Measurements from ENCODE around the gene CR2. TPM values are rescaled to one million over a fixed set of nuclear protein-coding genes. Genes with fewer than 3 reads are reported as not detected.

CR2 gene
- total RNA-seq, 1 donor from 2014 or later: not detected

DNA sequence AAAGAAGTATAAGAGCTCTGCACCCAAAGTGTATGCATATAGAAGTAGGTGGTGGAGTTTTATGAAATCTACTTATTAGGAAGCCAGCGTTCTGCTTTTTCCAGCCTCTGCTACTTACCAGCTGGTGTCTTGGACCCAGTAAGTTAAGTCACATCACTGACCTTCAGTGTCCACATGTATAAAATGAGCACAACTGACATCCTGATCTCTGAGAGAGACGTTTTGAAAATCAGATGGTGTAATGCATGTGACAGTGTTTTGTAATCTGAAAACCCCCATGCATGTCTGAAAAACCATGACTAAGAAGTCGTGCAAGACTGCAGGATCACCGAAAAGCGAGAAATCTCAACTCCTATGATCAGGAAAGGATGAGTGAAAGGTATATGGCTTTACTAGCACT, 43.8 kb downstream of the CR2 start:
- peaks cover 12% of the 10 kb centered on the region for H3K4me1 Mint-ChIP-seq (ENCODE audit: low read depth)
- intact Hi-C loops (cut with micrococcal nuclease): loop anchor here (2.0 to 5.0 kb wide), 5 partner anchors 43 to 689 kb away; partner anchors contain the start of gene CR2
- no peaks in the 10 kb centered on the region for H3K9me3 Mint-ChIP-seq
- no peaks in the 10 kb centered on the region for H3K36me3 Mint-ChIP-seq (ENCODE audit: low read depth)
- no peak for DNase-seq (ENCODE audit: low spot score)
- no peak overlapping the region for H3K4me3 Mint-ChIP-seq
- peaks cover 42% of the 10 kb centered on the region for H3K27me3 Mint-ChIP-seq (ENCODE audit: insufficient read depth)
- H3K27ac Mint-ChIP-seq: no peak overlapping the region

DNA sequence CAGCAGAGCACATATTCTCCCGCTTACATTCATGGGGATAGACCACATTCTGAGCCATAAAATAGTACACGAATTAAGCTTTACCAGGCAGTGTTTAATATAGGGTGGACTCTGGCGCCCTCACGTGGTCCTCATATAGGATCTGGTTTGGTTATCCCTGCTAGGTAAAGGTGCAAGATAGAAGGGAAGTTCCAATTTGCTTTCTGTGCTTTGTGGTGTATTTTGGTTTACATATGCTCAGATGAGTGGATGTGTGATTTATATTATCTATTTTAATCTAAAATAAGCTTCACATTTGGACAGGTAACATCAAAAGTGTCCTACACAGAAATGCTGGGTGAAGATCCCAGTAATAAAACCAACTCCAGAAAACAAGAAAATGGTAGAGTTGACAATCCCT, 45.4 kb downstream of the CR2 start:
- intact Hi-C loops (cut with micrococcal nuclease): loop anchor here (1.0 to 5.0 kb wide), 9 partner anchors 45 to 691 kb away; partner anchors contain the start of gene CR2
- H3K27me3 Mint-ChIP-seq (ENCODE audit: insufficient read depth): peaks cover 42% of the 10 kb centered on the region

GRCh38 chr1:207500306-207500705, 46.2 kb downstream of the CR2 start:
- no peak for DNase-seq (ENCODE audit: low spot score)
- H3K27ac Mint-ChIP-seq: no peak overlapping the region
- intact Hi-C loops (cut with micrococcal nuclease): loop anchor here (1.0 to 5.0 kb wide), 7 partner anchors 88 to 698 kb away; partner anchors contain the start of genes CD55 and FCMR

More for the DNA sequence above, 45.4 kb downstream of the CR2 start:
- Mint-ChIP-seq H3K9me3 (no peaks in the 10 kb centered on the region), H3K36me3 (ENCODE audit: low read depth) (no peaks in the 10 kb centered on the region), H3K27ac (no peak overlapping the region), H3K4me3 (no peak overlapping the region), H3K4me1 (ENCODE audit: low read depth) (peaks cover 12% of the 10 kb centered on the region)
- DNase-seq (ENCODE audit: low spot score): peak; percentile 46

GRCh38 chr1:207501071-207501470, 46.9 kb downstream of the CR2 start:
- Mint-ChIP-seq H3K4me1 (ENCODE audit: low read depth) (peaks cover 4% of the 10 kb centered on the region), H3K27ac (no peak overlapping the region), H3K9me3 (no peaks in the 10 kb centered on the region), H3K36me3 (ENCODE audit: low read depth) (no peaks in the 10 kb centered on the region), H3K4me3 (no peak overlapping the region), H3K27me3 (ENCODE audit: insufficient read depth) (peaks cover 37% of the 10 kb centered on the region)
- intact Hi-C loops (cut with micrococcal nuclease): loop anchor here (2.0 to 5.0 kb wide), 3 partner anchors 579 to 698 kb away; partner anchors contain the start of gene FCMR
- no peak for DNase-seq (ENCODE audit: low spot score)

More at GRCh38 chr1:207500306-207500705, 46.2 kb downstream of the CR2 start:
- Mint-ChIP-seq H3K27me3 (ENCODE audit: insufficient read depth) (peaks cover 41% of the 10 kb centered on the region), H3K36me3 (ENCODE audit: low read depth) (no peaks in the 10 kb centered on the region), H3K4me1 (ENCODE audit: low read depth) (peaks cover 11% of the 10 kb centered on the region), H3K4me3 (no peak overlapping the region), H3K9me3 (no peaks in the 10 kb centered on the region)

DNA sequence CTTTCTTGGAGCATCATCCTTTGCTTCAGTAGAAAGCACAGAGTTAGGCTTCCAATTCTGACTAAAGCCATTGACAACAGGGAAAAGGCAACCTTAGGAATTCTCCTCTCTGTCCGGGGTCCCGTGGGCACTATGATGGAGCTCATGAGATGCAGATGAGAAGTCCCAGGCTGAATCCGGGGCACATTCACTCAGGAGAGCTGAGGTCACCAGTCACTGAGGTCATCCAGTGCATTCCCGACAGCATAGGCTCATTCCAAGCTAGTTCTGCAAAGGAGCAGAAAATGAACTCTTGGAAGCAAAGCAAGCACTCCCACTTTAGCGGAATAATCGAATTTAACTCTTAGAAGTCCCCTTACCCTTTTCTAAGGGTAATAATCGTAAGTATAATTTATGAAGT, 48.6 kb downstream of the CR2 start:
- intact Hi-C loops (cut with micrococcal nuclease): loop anchor here (5.0 kb wide), 1 partner anchor 580 kb away; the partner anchor contains the start of gene FCMR
- Mint-ChIP-seq H3K4me3 (no peak overlapping the region), H3K4me1 (ENCODE audit: low read depth) (peaks cover 4% of the 10 kb centered on the region), H3K36me3 (ENCODE audit: low read depth) (no peaks in the 10 kb centered on the region), H3K27ac (no peak overlapping the region), H3K9me3 (no peaks in the 10 kb centered on the region), H3K27me3 (ENCODE audit: insufficient read depth) (peaks cover 24% of the 10 kb centered on the region)
- DNase-seq (ENCODE audit: low spot score): no peak

GRCh38 chr1:207503950-207504349, 49.8 kb downstream of the CR2 start:
- Mint-ChIP-seq H3K9me3 (no peaks in the 10 kb centered on the region), H3K27ac (no peak overlapping the region), H3K4me3 (no peak overlapping the region), H3K36me3 (ENCODE audit: low read depth) (no peaks in the 10 kb centered on the region), H3K27me3 (ENCODE audit: insufficient read depth) (peaks cover 19% of the 10 kb centered on the region), H3K4me1 (ENCODE audit: low read depth) (peaks cover 4% of the 10 kb centered on the region)
- intact Hi-C loops (cut with micrococcal nuclease): loop anchor here (5.0 kb wide), 1 partner anchor 582 kb away; the partner anchor contains the start of gene FCMR
- DNase-seq (ENCODE audit: low spot score): no peak

DNA sequence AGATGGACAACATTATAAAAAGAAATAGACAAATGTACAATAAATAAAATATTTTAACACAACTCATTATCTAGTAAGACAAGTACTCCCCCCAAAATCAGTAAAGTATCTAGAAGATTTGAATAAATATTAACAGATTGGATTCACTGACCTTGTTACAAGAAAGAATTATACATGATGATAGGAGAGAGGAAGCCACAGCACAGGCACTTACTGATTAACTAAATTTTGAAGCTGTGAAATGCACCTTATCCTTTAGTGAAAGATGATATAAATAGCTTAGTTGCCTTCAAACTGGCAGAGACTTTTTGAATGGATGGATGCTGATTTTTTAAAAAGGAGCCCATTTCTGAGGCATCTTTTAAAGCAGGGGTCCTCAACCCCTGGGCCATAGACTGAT, 50.3 kb downstream of the CR2 start:
- no peak overlapping the region for H3K4me3 Mint-ChIP-seq
- no peak for DNase-seq (ENCODE audit: low spot score)
- peaks cover 4% of the 10 kb centered on the region for H3K4me1 Mint-ChIP-seq (ENCODE audit: low read depth)
- no peaks in the 10 kb centered on the region for H3K9me3 Mint-ChIP-seq
- peaks cover 19% of the 10 kb centered on the region for H3K27me3 Mint-ChIP-seq (ENCODE audit: insufficient read depth)
- H3K27ac Mint-ChIP-seq: no peak overlapping the region
- intact Hi-C loops (cut with micrococcal nuclease): loop anchor here (5.0 kb wide), 1 partner anchor 582 kb away; the partner anchor contains the start of gene FCMR
- H3K36me3 Mint-ChIP-seq (ENCODE audit: low read depth): no peaks in the 10 kb centered on the region

DNA sequence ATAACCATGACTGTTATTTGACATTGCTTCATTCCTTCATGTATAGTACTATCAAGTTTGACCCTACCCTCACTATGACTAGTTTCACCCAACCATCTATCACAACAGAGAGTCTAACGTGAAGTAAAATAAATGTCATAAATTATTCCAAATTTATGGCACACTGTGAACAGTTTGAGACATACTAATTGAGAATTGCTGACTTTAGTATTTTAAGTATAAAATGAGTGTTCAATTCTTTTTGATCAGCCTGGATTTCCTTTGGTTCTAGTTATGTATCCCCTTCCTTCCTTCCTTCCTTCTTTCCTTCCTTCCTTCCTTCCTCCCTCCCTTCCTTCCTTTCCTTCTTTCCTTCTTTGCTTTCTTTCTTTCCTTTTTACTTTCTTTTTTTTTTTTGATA, 56.3 kb downstream of the CR2 start:
- peaks cover 19% of the 10 kb centered on the region for H3K27me3 Mint-ChIP-seq (ENCODE audit: insufficient read depth)
- no peaks in the 10 kb centered on the region for H3K9me3 Mint-ChIP-seq
- no peaks in the 10 kb centered on the region for H3K36me3 Mint-ChIP-seq (ENCODE audit: low read depth)
- no peaks in the 10 kb centered on the region for H3K4me1 Mint-ChIP-seq (ENCODE audit: low read depth)
- no peak overlapping the region for H3K4me3 Mint-ChIP-seq
- intact Hi-C loops (cut with micrococcal nuclease): no loop called here
- no peak overlapping the region for H3K27ac Mint-ChIP-seq
- no peak for DNase-seq (ENCODE audit: low spot score)

DNA sequence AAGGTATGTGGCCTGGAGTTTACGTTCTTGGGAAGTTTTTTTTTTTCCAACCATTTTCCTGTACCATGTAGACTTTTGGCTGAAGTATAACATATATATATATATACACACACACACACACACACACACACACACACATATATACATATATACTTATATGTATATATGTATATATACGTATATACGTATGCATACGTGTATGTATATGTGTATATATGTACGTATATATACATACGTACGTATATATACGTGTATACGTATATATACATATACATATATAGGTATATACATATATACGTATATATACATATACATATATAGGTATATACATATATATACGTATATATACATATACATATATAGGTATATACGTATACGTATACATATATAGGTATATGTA, 60.8 kb downstream of the CR2 start:
- H3K36me3 Mint-ChIP-seq (ENCODE audit: low read depth): no peaks in the 10 kb centered on the region
- peaks cover 27% of the 10 kb centered on the region for H3K27me3 Mint-ChIP-seq (ENCODE audit: insufficient read depth)
- no peak for DNase-seq (ENCODE audit: low spot score)
- no peak overlapping the region for H3K27ac Mint-ChIP-seq
- H3K4me3 Mint-ChIP-seq: no peak overlapping the region
- no peaks in the 10 kb centered on the region for H3K4me1 Mint-ChIP-seq (ENCODE audit: low read depth)
- intact Hi-C loops (cut with micrococcal nuclease): no loop called here
- no peaks in the 10 kb centered on the region for H3K9me3 Mint-ChIP-seq

DNA sequence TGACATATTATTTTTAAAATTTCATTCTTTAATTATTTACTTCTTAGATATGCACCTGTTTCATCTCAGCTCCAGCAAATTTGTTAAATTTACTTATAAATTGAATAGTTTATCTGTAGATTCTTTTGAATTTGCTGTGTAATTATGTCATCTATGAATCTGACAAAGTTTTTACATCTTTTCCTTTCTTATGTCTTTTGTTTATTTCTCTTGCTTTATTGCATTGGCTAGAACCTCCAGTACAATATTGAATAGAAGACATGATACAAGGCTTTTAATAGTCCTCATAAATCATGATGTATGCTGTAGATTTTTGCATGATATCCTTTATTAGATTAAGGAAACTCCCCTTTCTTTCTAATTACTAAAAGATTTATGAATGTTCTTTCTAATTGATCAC, 62.6 kb downstream of the CR2 start:
- Mint-ChIP-seq H3K36me3 (ENCODE audit: low read depth) (no peaks in the 10 kb centered on the region), H3K4me1 (ENCODE audit: low read depth) (no peaks in the 10 kb centered on the region), H3K27ac (no peak overlapping the region), H3K4me3 (no peak overlapping the region), H3K9me3 (no peaks in the 10 kb centered on the region), H3K27me3 (ENCODE audit: insufficient read depth) (peaks cover 19% of the 10 kb centered on the region)
- intact Hi-C loops (cut with micrococcal nuclease): no loop called here
- DNase-seq (ENCODE audit: low spot score): no peak

DNA sequence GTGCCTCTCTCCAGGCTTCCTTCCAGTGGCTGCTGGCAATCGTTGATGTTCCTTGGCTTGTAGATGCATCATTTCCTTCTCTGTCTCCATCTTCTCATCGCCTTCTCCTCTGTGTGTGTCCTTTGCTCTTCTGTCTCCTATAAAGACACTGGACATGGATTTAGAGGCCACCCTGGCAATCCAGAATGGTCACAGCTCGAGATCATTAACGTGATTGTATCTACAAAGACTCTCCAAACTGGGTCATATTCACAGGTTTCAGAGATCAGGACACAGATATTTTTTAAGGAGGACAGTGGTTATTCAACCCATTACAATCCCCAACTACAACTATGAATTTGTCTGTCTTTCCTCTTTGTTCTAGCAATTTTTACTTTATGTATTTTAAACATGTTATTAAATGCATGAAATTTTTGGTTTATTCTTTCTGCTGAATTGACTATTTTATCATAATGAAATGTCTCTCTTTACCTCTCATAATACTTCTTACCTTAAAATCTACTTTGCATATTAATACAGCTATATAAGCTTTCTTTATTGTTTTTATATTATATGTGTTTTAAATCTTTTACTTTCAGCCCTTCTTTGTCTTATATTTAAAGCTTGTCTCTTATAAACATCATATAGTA, 64.6 kb downstream of the CR2 start:
- DNase-seq (ENCODE audit: low spot score): no peak
- intact Hi-C loops (cut with micrococcal nuclease): no loop called here
- no peaks in the 10 kb centered on the region for H3K9me3 Mint-ChIP-seq
- H3K4me1 Mint-ChIP-seq (ENCODE audit: low read depth): no peaks in the 10 kb centered on the region
- H3K27ac Mint-ChIP-seq: no peak overlapping the region
- H3K36me3 Mint-ChIP-seq (ENCODE audit: low read depth): no peaks in the 10 kb centered on the region
- peaks cover 18% of the 10 kb centered on the region for H3K27me3 Mint-ChIP-seq (ENCODE audit: insufficient read depth)
- no peak overlapping the region for H3K4me3 Mint-ChIP-seq

DNA sequence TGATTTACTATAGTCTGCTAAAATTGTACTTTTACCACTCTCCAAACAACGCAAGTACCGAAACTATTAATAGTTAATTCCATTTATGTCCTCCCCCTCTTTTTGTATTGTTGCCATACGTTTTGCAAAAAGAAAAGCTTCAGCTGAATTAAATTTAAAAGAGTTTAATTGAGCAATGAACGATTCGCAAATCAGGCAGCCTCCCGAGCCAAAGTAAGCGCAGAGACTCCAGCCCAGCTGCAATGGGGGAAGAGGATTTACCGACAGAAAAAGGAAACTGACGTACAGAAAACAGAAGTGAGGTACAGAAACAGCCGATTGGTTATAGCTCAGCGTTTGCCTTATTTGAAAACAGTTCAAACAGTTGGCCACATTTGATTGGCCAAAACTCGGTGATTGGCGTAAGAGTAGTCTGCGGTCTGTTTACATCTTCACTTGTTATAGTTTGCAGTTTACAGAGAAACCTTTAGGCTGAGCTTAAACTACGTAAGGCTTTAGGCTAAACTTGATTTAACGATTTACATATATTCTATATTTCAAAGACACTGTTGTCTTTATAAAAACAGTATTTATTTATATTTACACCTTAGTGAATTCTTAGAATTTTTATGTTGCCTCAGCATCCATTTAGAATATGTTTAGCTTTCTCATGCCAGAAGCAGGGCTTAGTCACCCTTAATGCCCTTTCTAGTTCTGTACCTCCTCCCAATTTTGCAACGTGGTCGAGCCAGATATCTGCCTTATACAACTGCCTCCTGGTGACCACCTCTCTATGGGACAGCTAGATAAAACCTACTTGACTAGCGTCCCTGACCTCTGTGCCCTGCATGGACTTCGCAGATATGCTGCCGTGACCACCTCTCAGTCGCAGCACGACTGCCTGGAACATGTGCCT, 65.6 kb downstream of the CR2 start:
- H3K36me3 Mint-ChIP-seq (ENCODE audit: low read depth): no peaks in the 10 kb centered on the region
- no peaks in the 10 kb centered on the region for H3K9me3 Mint-ChIP-seq
- no peak overlapping the region for H3K27ac Mint-ChIP-seq
- no peaks in the 10 kb centered on the region for H3K4me1 Mint-ChIP-seq (ENCODE audit: low read depth)
- intact Hi-C loops (cut with micrococcal nuclease): no loop called here
- H3K4me3 Mint-ChIP-seq: no peak overlapping the region
- no peak for DNase-seq (ENCODE audit: low spot score)
- peaks cover 20% of the 10 kb centered on the region for H3K27me3 Mint-ChIP-seq (ENCODE audit: insufficient read depth)

All from activated T-helper 1 cell treated with anti-CD3 and anti-CD28 coated beads, Interleukin-12 subunit alpha, Interleukin-12 subunit beta, Interleukin-2, Interleukin-4 antibody, amounts not matched to agents 30 ng/mL and 10 ng/mL and 1 ng/mL, durations not matched to agents 14 hours and 24 hours and 36 hours (primary cell).